ENCODE data around the gene KIFC3. TPM values are rescaled to one million over a fixed set of nuclear protein-coding genes. Genes with fewer than 3 reads are reported as not detected.

Gene KIFC3
- total and polyA plus RNA-seq, 7 donors: 2.5 to 31.2 (median 10.0) TPM

- Histone ChIP-seq H3K36me3 (peaks cover 0 to 35% (median 13%) of the 10 kb centered on the region in 4 donors), H3K4me3 (no peak overlapping the region), H3K27me3 (no peaks in the 10 kb centered on the region), H3K27ac (no peak overlapping the region), H3K9me3 (no peaks in the 10 kb centered on the region), H3K4me1 (peaks cover 0 to 9% (median 2%) of the 10 kb centered on the region in 4 donors)
- intact Hi-C loops (cut with DNase I): no loop called here
- no peak for DNase-seq
- WGBS, 2 donors: 89 to 92% methylated on average over 44 of the region's 44 CpGs
- TF ChIP-seq POLR2AphosphoS5 (IDR thresholded peaks at IDR 0.05): no peak
- no peak for TF ChIP-seq CTCF (IDR thresholded peaks at IDR 0.05)
- TF ChIP-seq POLR2A (IDR thresholded peaks at IDR 0.05): no peak
- TF ChIP-seq EP300 (IDR thresholded peaks at IDR 0.05): no peak
Measured at GRCh38 chr16:57752581-57753447, 49.5 kb downstream of the KIFC3 start.

GRCh38 chr16:57752203-57752580 is 50.1 kb downstream of the KIFC3 start:
- 85 to 90% methylated on average over 6 of the region's 6 CpGs for WGBS, 2 donors
- Histone ChIP-seq H3K9me3 (no peaks in the 10 kb centered on the region), H3K36me3 (peaks cover 0 to 35% (median 14%) of the 10 kb centered on the region in 4 donors), H3K4me3 (no peak overlapping the region), H3K27ac (no peak overlapping the region), H3K27me3 (no peaks in the 10 kb centered on the region), H3K4me1 (peaks cover 0 to 4% (median 0%) of the 10 kb centered on the region in 4 donors)
- TF ChIP-seq CTCF (IDR thresholded peaks at IDR 0.05) (no peak), EP300 (IDR thresholded peaks at IDR 0.05) (no peak), POLR2AphosphoS5 (IDR thresholded peaks at IDR 0.05) (no peak), POLR2A (IDR thresholded peaks at IDR 0.05) (no peak)
- intact Hi-C loops (cut with DNase I): no loop called here
- no peak for DNase-seq

DNA sequence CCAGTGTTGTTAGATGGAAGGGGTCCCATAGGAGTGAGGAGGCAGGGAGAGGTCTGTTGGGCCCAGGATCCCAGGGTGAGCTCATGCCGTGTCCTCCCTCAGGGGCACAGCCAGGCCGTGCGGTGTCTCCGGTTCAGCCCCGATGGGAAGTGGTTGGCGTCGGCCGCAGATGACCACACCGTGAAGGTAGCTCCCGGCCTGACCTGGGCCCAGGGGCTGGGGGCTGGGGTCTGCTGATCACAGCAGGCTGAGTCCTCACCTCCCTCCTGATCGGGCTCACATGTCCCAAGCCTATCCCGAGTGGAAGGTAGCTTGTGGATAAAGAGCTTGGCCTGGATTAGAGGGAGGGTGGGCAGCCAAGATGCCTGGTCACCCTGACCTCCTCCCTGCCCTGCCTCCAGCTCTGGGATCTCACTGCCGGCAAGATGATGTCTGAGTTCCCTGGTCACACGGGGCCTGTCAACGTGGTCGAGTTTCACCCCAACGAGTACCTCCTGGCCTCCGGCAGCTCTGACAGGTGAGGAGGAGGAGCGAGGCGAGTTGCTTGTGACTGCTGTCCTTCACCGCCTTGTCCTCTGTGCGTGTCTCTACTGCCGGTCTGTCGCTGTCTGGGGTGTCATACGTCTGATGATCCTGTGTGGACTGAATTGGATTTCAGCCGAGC is 50.6 kb downstream of the KIFC3 start:
- Histone ChIP-seq H3K9me3 (no peaks in the 10 kb centered on the region), H3K27me3 (no peaks in the 10 kb centered on the region), H3K36me3 (peaks cover 0 to 39% (median 14%) of the 10 kb centered on the region in 4 donors), H3K4me1 (no peaks in the 10 kb centered on the region), H3K4me3 (no peak overlapping the region), H3K27ac (no peak overlapping the region)
- DNase-seq: no peak
- TF ChIP-seq POLR2A (IDR thresholded peaks at IDR 0.05): no peak
- TF ChIP-seq EP300 (IDR thresholded peaks at IDR 0.05): no peak
- no peak for TF ChIP-seq POLR2AphosphoS5 (IDR thresholded peaks at IDR 0.05)
- TF ChIP-seq CTCF (IDR thresholded peaks at IDR 0.05): no peak
- intact Hi-C loops (cut with DNase I): no loop called here
- WGBS, 2 donors: 95% methylated on average over 26 of the region's 26 CpGs

- H3K27me3 ChIP-seq: no peaks in the 10 kb centered on the region
- H3K4me3 ChIP-seq: no peak overlapping the region
- intact Hi-C loops (cut with DNase I): no loop called here
- 93% methylated on average over 24 of the region's 24 CpGs for WGBS, 2 donors
- DNase-seq: no peak
- peaks cover 0 to 33% (median 12%) of the 10 kb centered on the region in 4 donors for H3K36me3 ChIP-seq
- no peaks in the 10 kb centered on the region for H3K4me1 ChIP-seq
- no peaks in the 10 kb centered on the region for H3K9me3 ChIP-seq
- no peak overlapping the region for H3K27ac ChIP-seq
- TF ChIP-seq POLR2AphosphoS5 (IDR thresholded peaks at IDR 0.05) (no peak), POLR2A (IDR thresholded peaks at IDR 0.05) (no peak), CTCF (IDR thresholded peaks at IDR 0.05) (no peak), EP300 (IDR thresholded peaks at IDR 0.05) (no peak)
Measured at GRCh38 chr16:57750796-57751538, 51.3 kb downstream of the KIFC3 start.

Measured in sigmoid colon (tissue), 7 donors.